Measurements from ENCODE around the gene PROZ.

The PROZ gene

GRCh38 chr13:113208421-113209335 lies 50.2 kb downstream of the PROZ start, which contains the start of gene PCID2:
Gene PCID2, minus strand, starts transcription at chr13:113208669. Its CDS starts 35 bp downstream, at chr13:113208634.
- DNase-seq = peak; percentile 87

GRCh38 chr13:113209336-113209758 lies 50.9 kb downstream of the PROZ start, which contains the start of gene CUL4A:
Gene CUL4A, plus strand, starts transcription at chr13:113209613. Its CDS starts 15 bp downstream, at chr13:113209628.
- peak; percentile 84 for DNase-seq

DNA sequence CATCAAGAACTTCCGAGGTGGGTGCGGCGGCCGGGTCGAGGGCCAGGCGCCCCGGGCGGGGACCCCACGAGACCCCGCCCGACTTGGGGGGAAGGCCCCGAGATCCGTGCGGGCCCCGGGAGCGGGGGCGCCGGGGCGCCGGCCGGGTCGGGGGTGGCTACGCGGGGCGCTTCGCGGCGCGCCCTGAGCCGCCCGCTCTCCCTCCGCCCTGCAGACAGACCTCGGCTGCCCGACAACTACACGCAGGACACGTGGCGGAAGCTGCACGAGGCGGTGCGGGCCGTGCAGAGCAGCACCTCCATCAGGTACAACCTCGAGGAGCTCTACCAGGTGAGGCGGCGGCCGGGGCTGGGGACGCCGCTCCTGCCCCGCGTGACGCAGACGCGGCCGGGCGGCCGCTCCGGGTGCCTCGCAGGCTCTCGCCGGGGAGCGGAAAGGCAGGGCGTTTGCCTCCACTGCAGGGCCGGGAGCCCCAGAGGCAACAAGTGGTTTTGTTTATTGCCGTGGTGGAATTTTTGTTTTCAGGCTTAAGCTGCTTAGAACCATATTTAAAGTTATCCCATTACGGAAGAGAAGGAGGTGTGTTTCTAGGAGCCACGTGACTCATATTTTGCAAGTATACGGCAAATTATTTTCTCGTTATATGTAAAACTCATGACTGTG lies 51.4 kb downstream of the PROZ start:
- DNase-seq = peak; percentile 42

GRCh38 chr13:113210833-113211232 lies 52.4 kb downstream of the PROZ start:
- DNase-seq = no peak

- no peak for DNase-seq
Observed at GRCh38 chr13:113211774-113212173, 53.3 kb downstream of the PROZ start.

DNA sequence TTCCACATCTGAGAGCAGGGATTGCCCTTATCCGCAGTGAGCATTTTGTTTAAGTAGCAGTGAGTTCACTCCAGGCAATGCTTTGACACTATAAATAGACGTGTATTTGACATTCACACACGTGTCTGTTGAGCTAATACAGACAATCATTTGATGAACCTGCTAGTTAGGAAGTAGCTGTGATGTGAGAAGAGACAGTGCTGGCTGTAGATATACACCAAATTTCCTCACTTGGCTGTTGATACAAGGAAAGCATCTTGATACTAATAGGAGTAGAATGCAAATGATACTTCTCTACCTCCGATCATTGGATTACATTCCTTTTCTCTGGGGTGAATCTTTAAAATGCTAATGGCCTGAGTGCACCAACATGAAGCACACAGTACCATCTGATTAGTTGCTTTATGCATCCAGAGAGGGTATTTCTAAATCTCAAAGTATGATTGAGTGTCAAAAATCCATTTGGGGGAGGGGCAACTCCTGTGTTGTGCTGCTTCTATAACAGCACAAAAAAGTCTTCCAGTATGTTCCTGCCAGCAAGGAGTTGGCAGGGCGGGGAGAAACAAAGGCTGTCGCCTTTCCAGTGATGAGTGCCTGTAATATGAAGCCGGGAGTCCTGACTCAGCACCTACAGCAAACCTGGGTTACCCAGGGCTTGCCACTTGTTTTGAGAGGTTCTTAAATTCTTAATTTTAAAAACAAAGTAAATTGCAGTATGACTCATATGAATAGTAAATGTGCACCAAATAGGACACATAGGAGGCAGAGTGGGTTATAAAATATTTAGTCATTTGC lies 58.0 kb downstream of the PROZ start:
- peak; percentile 61 for DNase-seq

DNA sequence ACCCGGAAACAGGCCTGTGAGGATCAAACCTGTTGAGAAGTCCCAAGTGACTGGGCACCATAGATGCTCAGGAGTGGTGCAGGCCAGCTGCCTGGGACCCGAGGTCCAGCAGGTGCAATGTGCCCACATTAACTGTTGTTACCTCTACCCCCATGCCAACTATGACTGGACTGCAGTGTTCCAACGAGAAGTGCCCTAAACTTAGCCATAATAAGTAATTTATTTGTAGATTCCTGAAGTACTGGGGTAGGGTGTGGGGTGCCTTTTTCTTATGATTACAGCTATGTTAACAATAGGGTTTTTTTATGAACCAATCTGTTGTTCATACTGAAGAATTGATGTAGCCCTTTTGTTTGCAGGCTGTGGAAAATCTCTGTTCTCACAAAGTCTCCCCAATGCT lies 60.1 kb downstream of the PROZ start:
- DNase-seq = no peak

DNA sequence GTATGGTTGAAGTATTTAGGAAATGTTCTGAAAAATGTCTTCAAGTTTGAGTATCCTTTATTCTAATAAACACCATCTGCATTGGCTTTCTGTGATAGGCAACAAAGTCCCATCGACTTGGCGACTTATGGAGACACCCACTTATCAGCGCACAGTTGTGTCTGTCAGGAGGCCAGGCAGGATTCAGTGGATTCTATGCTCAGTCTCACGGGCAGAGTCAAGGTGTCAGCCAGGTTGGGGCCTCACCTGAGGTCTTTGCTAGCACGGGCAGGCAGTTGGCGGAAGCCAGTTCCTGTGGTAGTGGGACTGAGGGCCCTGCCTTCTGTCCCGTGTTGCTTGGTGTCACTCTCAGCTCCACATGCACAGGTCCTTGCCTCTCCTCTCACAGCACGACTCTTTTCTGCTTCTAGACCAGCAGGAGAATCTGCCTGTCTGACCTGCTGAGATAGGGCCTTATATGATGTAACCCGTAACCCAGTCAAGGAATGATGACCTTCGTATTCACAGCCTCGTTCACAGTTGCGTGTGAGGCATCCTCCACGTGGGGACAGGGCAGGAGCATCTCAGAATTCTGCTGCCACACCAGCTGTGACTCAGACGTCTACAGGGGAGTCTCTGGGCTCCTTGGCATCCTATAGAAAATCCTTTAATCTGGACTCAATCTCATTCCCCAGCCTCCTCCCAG lies 61.0 kb downstream of the PROZ start:
- DNase-seq = peak; percentile 17

GRCh38 chr13:113220141-113220598 lies 61.7 kb downstream of the PROZ start:
- no peak for DNase-seq

- DNase-seq = peak; percentile 13
Observed at GRCh38 chr13:113220877-113221276, 62.4 kb downstream of the PROZ start.
